Measurements from ENCODE around the gene AFTPH.

AFTPH gene

GRCh38 chr2:64538764-64539433, 14.8 kb downstream of the AFTPH start:
- ChIA-PET POLR2A (interaction anchor here (0.6 kb wide), 1 partner anchor 335 kb away, joined by 3 read pairs; no protein-coding TSS in a partner anchor), CTCF (interaction anchor here (0.8 to 4.7 kb wide), 5 partner anchors 12 to 334 kb away, joined by 3 to 28 read pairs (median 3); no protein-coding TSS in a partner anchor)
- no peak for DNase-seq (ENCODE audit: low read depth, low spot score)
- no peak for TF ChIP-seq CTCF (IDR thresholded peaks at IDR 0.05; ENCODE audit: insufficient read depth, low read length, missing control alignments)
- H3K4me3 ChIP-seq (ENCODE audit: low read depth, low read length), result no peak overlapping the region

GRCh38 chr2:64540615-64541014, 16.5 kb downstream of the AFTPH start:
- no peak for TF ChIP-seq CTCF (IDR thresholded peaks at IDR 0.05; ENCODE audit: insufficient read depth, low read length, missing control alignments)
- no peak overlapping the region for H3K4me3 ChIP-seq (ENCODE audit: low read depth, low read length)
- ChIA-PET CTCF (interaction anchor here (1.1 to 4.7 kb wide), 4 partner anchors 17 to 209 kb away, joined by 3 to 28 read pairs (median 11); partner anchors contain the start of gene AFTPH), POLR2A (no interaction called here)
- no peak for DNase-seq (ENCODE audit: low read depth, low spot score)

- DNase-seq (ENCODE audit: low read depth, low spot score), result no peak
- POLR2A ChIA-PET, result no interaction called here
- CTCF ChIA-PET, result interaction anchor here (2.0 to 4.7 kb wide), 2 partner anchors 18 to 210 kb away, joined by 17 to 28 read pairs; partner anchors contain the start of gene AFTPH
- no peak overlapping the region for H3K4me3 ChIP-seq (ENCODE audit: low read depth, low read length)
- TF ChIP-seq CTCF (IDR thresholded peaks at IDR 0.05; ENCODE audit: insufficient read depth, low read length, missing control alignments), result no peak
Observed at GRCh38 chr2:64541547-64541946, 17.4 kb downstream of the AFTPH start.

- no peak for TF ChIP-seq CTCF (IDR thresholded peaks at IDR 0.05; ENCODE audit: insufficient read depth, low read length, missing control alignments)
- CTCF ChIA-PET, result interaction anchor here (0.9 to 4.7 kb wide), 5 partner anchors 19 to 493 kb away, joined by 3 to 28 read pairs (median 11); partner anchors contain the start of gene AFTPH
- no peak for DNase-seq (ENCODE audit: low read depth, low spot score)
- no peak overlapping the region for H3K4me3 ChIP-seq (ENCODE audit: low read depth, low read length)
- POLR2A ChIA-PET, result no interaction called here
Observed at GRCh38 chr2:64542071-64543007, 18.2 kb downstream of the AFTPH start.

GRCh38 chr2:64543008-64543697, 19.0 kb downstream of the AFTPH start:
- ChIA-PET POLR2A (no interaction called here), CTCF (interaction anchor here (0.9 to 2.3 kb wide), 5 partner anchors 18 to 493 kb away, joined by 3 to 17 read pairs (median 4); partner anchors contain the start of gene AFTPH)
- no peak for DNase-seq (ENCODE audit: low read depth, low spot score)
- no peak for TF ChIP-seq CTCF (IDR thresholded peaks at IDR 0.05; ENCODE audit: insufficient read depth, low read length, missing control alignments)
- no peak overlapping the region for H3K4me3 ChIP-seq (ENCODE audit: low read depth, low read length)

Measured in AG04449 (cell line).